Left lung (tissue), 10 donors: Measurements from ENCODE around the gene ITLN1. TPM values are rescaled to one million over a fixed set of nuclear protein-coding genes. Genes with fewer than 3 reads are reported as not detected.

Experiments
- ATAC-seq: fragments of 200-7000 bp; cut with Tn5 transposase; one replicate; pipeline ENCODE4 v1.9.1; 2020; ENCODE audit warnings: moderate library complexity
- DNase-seq, 4 donors: peaks; one replicate each; pipeline ENCODE4 v3.0.0-alpha.2; 2013 to 2020
- H3K27ac ChIP-seq, 2 donors: fragments of 200-600 bp; sonication (generic) in 1 of 2; one replicate each; pipeline versions ENCODE4 v1.5.0 to v1.8.0; 2020 to 2021
- H3K27me3 ChIP-seq, 2 donors: fragments of 200-600 bp; sonication (generic) in 1 of 2; one replicate each; pipeline versions ENCODE4 v1.5.0 to v1.8.0; 2020 to 2021
- H3K36me3 ChIP-seq, 2 donors: fragments of 200-600 bp; sonication (generic) in 1 of 2; one replicate each; pipeline versions ENCODE4 v1.5.0 to v1.8.0; 2020 to 2021
- H3K4me1 ChIP-seq, 2 donors: fragments of 200-600 bp; one replicate each; pipeline ENCODE4 v1.8.0; 2021
- H3K4me3 ChIP-seq, 2 donors: fragments of 200-600 bp; sonication (generic) in 1 of 2; one replicate each; pipeline versions ENCODE4 v1.5.0 to v1.8.0; 2020 to 2021; ENCODE audit warnings: mild to moderate bottlenecking in 1 of 2
- H3K9me3 ChIP-seq, 2 donors: fragments of 200-600 bp; sonication (generic) in 1 of 2; one replicate each; pipeline versions ENCODE4 v1.5.0 to v1.8.0; 2020 to 2021
- CTCF ChIP-seq, 2 donors: fragments of 200-600 bp; sonication (generic) in 1 of 2; IDR thresholded peaks; one replicate each; pipeline versions ENCODE4 v1.5.0 to v1.8.0; 2021; ENCODE audit warnings: antibody characterized with exemption in 2 of 2
- intact Hi-C, 2 donors: fragments of 100-400 bp; cut with DNase I; formaldehyde crosslinking; loops; one replicate each; pipeline versions ENCODE4 v1.11.2 to v1.14.2; 2022
- polyA plus RNA-seq, 6 donors: library from polyadenylated mRNA; unstranded; fragments of 120-200 nt; gene quantifications; one replicate each; pipeline ENCODE4 v1.2.1, GENCODE V29; 2013; ENCODE audit not compliant: insufficient read length in 6 of 6
- total RNA-seq, 2 donors: library from RNA; stranded (reverse); fragmentation: NEBNext Ultra II Directional; extraction: Animal tissue kit (Norgen Biotek cat#: 25700); gene quantifications; one replicate each; pipeline ENCODE4 v1.2.1, GENCODE V29; 2021
- donor health status: DM: no; HTN: yes; CAD: no.
- donor health status: DM: no; HTN: no; CAD: no.

Gene ITLN1
- total and polyA plus RNA-seq, 8 donors, result 0.27 to 3.3 (median 0.74) TPM

- TF ChIP-seq CTCF (IDR thresholded peaks at IDR 0.05), result peak; percentile 44 to 65
- Histone ChIP-seq H3K27me3 (no peaks in the 10 kb centered on the region), H3K4me3 (no peak overlapping the region), H3K4me1 (peaks cover 0 to 2% of the 10 kb centered on the region in 2 donors), H3K27ac (no peak overlapping the region), H3K9me3 (no peaks in the 10 kb centered on the region), H3K36me3 (no peaks in the 10 kb centered on the region)
- peak; percentile 76 for ATAC-seq
- intact Hi-C loops, result no loop called here
- peak; percentile 19 to 85 (median 58) for DNase-seq
Measured at GRCh38 chr1:160830321-160831153, 54.4 kb downstream of the ITLN1 start.

GRCh38 chr1:160829766-160830165, 55.2 kb downstream of the ITLN1 start:
- intact Hi-C loops, result no loop called here
- ATAC-seq (peak; percentile 7), DNase-seq (no peak)
- no peaks in the 10 kb centered on the region for H3K27me3 ChIP-seq
- H3K36me3 ChIP-seq, result no peaks in the 10 kb centered on the region
- H3K4me3 ChIP-seq, result no peak overlapping the region
- TF ChIP-seq CTCF (IDR thresholded peaks at IDR 0.05), result no peak
- no peak overlapping the region for H3K27ac ChIP-seq
- no peaks in the 10 kb centered on the region for H3K4me1 ChIP-seq
- no peaks in the 10 kb centered on the region for H3K9me3 ChIP-seq

- H3K4me1 ChIP-seq, result no peaks in the 10 kb centered on the region
- H3K27ac ChIP-seq, result no peak overlapping the region
- H3K27me3 ChIP-seq, result no peaks in the 10 kb centered on the region
- H3K36me3 ChIP-seq, result no peaks in the 10 kb centered on the region
- DNase-seq (peak in 1 of 4 donors; percentile 65), ATAC-seq (peak; percentile 55)
- H3K4me3 ChIP-seq, result no peak overlapping the region
- H3K9me3 ChIP-seq, result no peaks in the 10 kb centered on the region
- no peak for TF ChIP-seq CTCF (IDR thresholded peaks at IDR 0.05)
- intact Hi-C loops, result no loop called here
Measured at GRCh38 chr1:160827418-160827817, 57.6 kb downstream of the ITLN1 start.

GRCh38 chr1:160826546-160826945, 58.4 kb downstream of the ITLN1 start:
- H3K9me3 ChIP-seq, result no peaks in the 10 kb centered on the region
- no peaks in the 10 kb centered on the region for H3K36me3 ChIP-seq
- ATAC-seq (peak; percentile 80), DNase-seq (no peak)
- H3K4me1 ChIP-seq, result no peaks in the 10 kb centered on the region
- H3K27ac ChIP-seq, result no peak overlapping the region
- intact Hi-C loops, result no loop called here
- H3K4me3 ChIP-seq, result no peak overlapping the region
- TF ChIP-seq CTCF (IDR thresholded peaks at IDR 0.05), result no peak
- no peaks in the 10 kb centered on the region for H3K27me3 ChIP-seq

Other genes with a start within 250 kb of the ITLN1 start
- 1 to 10 TPM in 1 of 2 donors, under 1 TPM in 1; 0.76 to 2.5 TPM for gene SLAMF1, start 238.1 kb downstream of the ITLN1 start, total RNA-seq
- gene SLAMF1, start 238.1 kb downstream of the ITLN1 start, polyA plus RNA-seq, result under 1 TPM in 5 of 6 donors, not detected in 1; 0.09 to 0.27 (median 0.13) TPM
- 10 to 100 TPM in 1 of 2 donors, 1 to 10 TPM in 1; 9.9 to 35.5 TPM for gene CD48, start 173.4 kb downstream of the ITLN1 start, total RNA-seq
- gene CD48, start 173.4 kb downstream of the ITLN1 start, polyA plus RNA-seq, result 10 to 100 TPM in 1 of 6 donors, 1 to 10 TPM in 5; 5.8 to 10.3 (median 6.9) TPM
- 10 to 100 TPM; 16.9 to 33.8 TPM for gene SLAMF7, start 145.9 kb downstream of the ITLN1 start, total RNA-seq
- gene SLAMF7, start 145.9 kb downstream of the ITLN1 start, polyA plus RNA-seq, result 1 to 10 TPM in 3 of 6 donors, under 1 TPM in 3; 0.77 to 1.7 (median 1.00) TPM
- gene LY9, start 89.0 kb downstream of the ITLN1 start, total RNA-seq, result 1 to 10 TPM in 1 of 2 donors, under 1 TPM in 1; 0.82 to 2.5 TPM
- gene LY9, start 89.0 kb downstream of the ITLN1 start, polyA plus RNA-seq, result under 1 TPM; 0.29 to 0.84 (median 0.43) TPM
- gene CD244, start 22.3 kb downstream of the ITLN1 start, total RNA-seq, result 1 to 10 TPM in 1 of 2 donors, under 1 TPM in 1; 0.90 to 3.7 TPM
- gene CD244, start 22.3 kb downstream of the ITLN1 start, polyA plus RNA-seq, result 1 to 10 TPM in 1 of 6 donors, under 1 TPM in 5; 0.43 to 1.0 (median 0.71) TPM
- gene ITLN2, start 69.6 kb upstream of the ITLN1 start, total RNA-seq, result 1 to 10 TPM; 1.5 to 1.8 TPM
- gene ITLN2, start 69.6 kb upstream of the ITLN1 start, polyA plus RNA-seq, result under 1 TPM in 2 of 6 donors, not detected in 4; 0.17 to 0.18 TPM
- gene F11R, start 136.0 kb upstream of the ITLN1 start, total RNA-seq, result 100 to 1,000 TPM; 142 to 164 TPM
- 100 to 1,000 TPM in 2 of 6 donors, 10 to 100 TPM in 4; 76.9 to 107 (median 94.6) TPM for gene F11R, start 136.0 kb upstream of the ITLN1 start, polyA plus RNA-seq
- 10 to 100 TPM; 35.1 to 73.5 TPM for gene TSTD1, start 153.8 kb upstream of the ITLN1 start, total RNA-seq
- 10 to 100 TPM; 38.9 to 49.9 (median 45.7) TPM for gene TSTD1, start 153.8 kb upstream of the ITLN1 start, polyA plus RNA-seq
- 10 to 100 TPM; 56.1 to 72.4 TPM for gene USF1, start 160.8 kb upstream of the ITLN1 start, total RNA-seq
- gene USF1, start 160.8 kb upstream of the ITLN1 start, polyA plus RNA-seq, result 10 to 100 TPM; 61.1 to 75.4 (median 66.5) TPM
- 10 to 100 TPM; 18.8 to 57.7 TPM for gene ARHGAP30, start 184.7 kb upstream of the ITLN1 start, total RNA-seq
- 1 to 10 TPM; 3.0 to 4.5 (median 4.0) TPM for gene ARHGAP30, start 184.7 kb upstream of the ITLN1 start, polyA plus RNA-seq
- 1 to 10 TPM; 5.6 to 9.6 TPM for gene NECTIN4, start 204.4 kb upstream of the ITLN1 start, total RNA-seq
- 10 to 100 TPM in 3 of 6 donors, 1 to 10 TPM in 3; 7.9 to 11.2 (median 9.5) TPM for gene NECTIN4, start 204.4 kb upstream of the ITLN1 start, polyA plus RNA-seq
- gene KLHDC9, start 213.2 kb upstream of the ITLN1 start, total RNA-seq, result 10 to 100 TPM in 1 of 2 donors, 1 to 10 TPM in 1; 4.5 to 10.3 TPM
- 1 to 10 TPM; 4.3 to 7.7 (median 5.1) TPM for gene KLHDC9, start 213.2 kb upstream of the ITLN1 start, polyA plus RNA-seq
- 10 to 100 TPM; 42.5 to 47.9 TPM for gene PFDN2, start 232.9 kb upstream of the ITLN1 start, total RNA-seq
- 10 to 100 TPM; 45.8 to 57.0 (median 52.8) TPM for gene PFDN2, start 232.9 kb upstream of the ITLN1 start, polyA plus RNA-seq
- gene NIT1, start 232.9 kb upstream of the ITLN1 start, total RNA-seq, result 10 to 100 TPM; 38.7 to 40.2 TPM
- gene NIT1, start 232.9 kb upstream of the ITLN1 start, polyA plus RNA-seq, result 10 to 100 TPM; 40.7 to 44.6 (median 41.6) TPM
- gene DEDD, start 247.5 kb upstream of the ITLN1 start, total RNA-seq, result 10 to 100 TPM; 25.8 to 34.6 TPM
- gene DEDD, start 247.5 kb upstream of the ITLN1 start, polyA plus RNA-seq, result 10 to 100 TPM; 49.0 to 55.8 (median 51.6) TPM